ENCODE data around the gene PCDH7. TPM values are rescaled to one million over a fixed set of nuclear protein-coding genes. Genes with fewer than 3 reads are reported as not detected.

The PCDH7 gene
- total RNA-seq, 1 donor from 2014 or later: 34.3 TPM

GRCh38 chr4:30763321-30763727, 43.2 kb downstream of the PCDH7 start:
- Histone ChIP-seq H3K36me3 (no peaks in the 10 kb centered on the region), H3K4me3 (no peak overlapping the region), H3K4me1 (peaks cover 16% of the 10 kb centered on the region), H3K27ac (replicated peaks) (no peak overlapping the region), H3K9me3 (replicated peaks) (no peaks in the 10 kb centered on the region), H3K27me3 (ENCODE audit: low read depth) (no peaks in the 10 kb centered on the region)
- TF ChIP-seq CTCF (IDR thresholded peaks at IDR 0.05; ENCODE audit: borderline replicate concordance): no peak
- DNase-seq: no peak
- intact Hi-C loops (cut with micrococcal nuclease): no loop called here

- Histone ChIP-seq H3K27ac (replicated peaks) (no peak overlapping the region), H3K36me3 (no peaks in the 10 kb centered on the region), H3K4me1 (peaks cover 32% of the 10 kb centered on the region), H3K4me3 (no peak overlapping the region), H3K9me3 (replicated peaks) (no peaks in the 10 kb centered on the region), H3K27me3 (ENCODE audit: low read depth) (no peaks in the 10 kb centered on the region)
- DNase-seq: no peak
- no peak for TF ChIP-seq CTCF (IDR thresholded peaks at IDR 0.05; ENCODE audit: borderline replicate concordance)
- intact Hi-C loops (cut with micrococcal nuclease): no loop called here
Measured at GRCh38 chr4:30765022-30765421, 44.9 kb downstream of the PCDH7 start.

- no peak overlapping the region for H3K4me3 ChIP-seq
- H3K27me3 ChIP-seq (ENCODE audit: low read depth): no peaks in the 10 kb centered on the region
- DNase-seq: no peak
- no peaks in the 10 kb centered on the region for H3K9me3 ChIP-seq (replicated peaks)
- no peak overlapping the region for H3K27ac ChIP-seq (replicated peaks)
- intact Hi-C loops (cut with micrococcal nuclease): no loop called here
- peaks cover 42% of the 10 kb centered on the region for H3K4me1 ChIP-seq
- TF ChIP-seq CTCF (IDR thresholded peaks at IDR 0.05; ENCODE audit: borderline replicate concordance): no peak
- no peaks in the 10 kb centered on the region for H3K36me3 ChIP-seq
Measured at GRCh38 chr4:30767147-30767845, 47.1 kb downstream of the PCDH7 start.

- intact Hi-C loops (cut with micrococcal nuclease): no loop called here
- H3K4me1 ChIP-seq: peaks cover 42% of the 10 kb centered on the region
Measured at GRCh38 chr4:30768277-30768676, 48.1 kb downstream of the PCDH7 start.

GRCh38 chr4:30769093-30769492, 48.9 kb downstream of the PCDH7 start:
- no peaks in the 10 kb centered on the region for H3K9me3 ChIP-seq (replicated peaks)
- H3K4me1 ChIP-seq: peaks cover 42% of the 10 kb centered on the region
- H3K27ac ChIP-seq (replicated peaks): no peak overlapping the region
- intact Hi-C loops (cut with micrococcal nuclease): no loop called here
- no peak for DNase-seq
- TF ChIP-seq CTCF (IDR thresholded peaks at IDR 0.05; ENCODE audit: borderline replicate concordance): no peak
- no peaks in the 10 kb centered on the region for H3K27me3 ChIP-seq (ENCODE audit: low read depth)
- H3K4me3 ChIP-seq: no peak overlapping the region
- no peaks in the 10 kb centered on the region for H3K36me3 ChIP-seq

More at GRCh38 chr4:30768277-30768676, 48.1 kb downstream of the PCDH7 start:
- H3K27ac ChIP-seq (replicated peaks): no peak overlapping the region
- H3K9me3 ChIP-seq (replicated peaks): no peaks in the 10 kb centered on the region
- DNase-seq: no peak
- H3K27me3 ChIP-seq (ENCODE audit: low read depth): no peaks in the 10 kb centered on the region
- H3K4me3 ChIP-seq: no peak overlapping the region
- no peaks in the 10 kb centered on the region for H3K36me3 ChIP-seq
- TF ChIP-seq CTCF (IDR thresholded peaks at IDR 0.05; ENCODE audit: borderline replicate concordance): no peak

Data from left ventricle myocardium inferior (tissue), 1 donor.